HCT116 (cell line): ENCODE measurements around the gene ABTB1. TPM values are rescaled to one million over a fixed set of nuclear protein-coding genes. Genes with fewer than 3 reads are reported as not detected.

Experiments used
- ATAC-seq: fragments of 200-7000 bp; cut with Tn5 transposase; 2 replicates; pipeline ENCODE4 v1.9.1; 2020; ENCODE audit warnings: mild to moderate bottlenecking, moderate library complexity
- BruUV-seq: library from RNA; stranded (reverse); fragments of 400-500 nt; replicated peaks from 2 replicates; lab custom pipeline; 2021; lab: Mats Ljungman, UMichigan
- CTCF ChIA-PET: fragments of 300-600 bp; sonication (Branson Sonifier 250); formaldehyde crosslinking; loops from one replicate; lab custom pipeline; 2021; ENCODE audit warnings: antibody characterized with exemption; lab: Charles Lee
- POLR2A ChIA-PET: fragments of 300-600, 350-600 bp; sonication (Branson Sonifier 250); formaldehyde crosslinking; loops from one replicate; lab custom pipeline; 2021; ENCODE audit warnings: antibody characterized with exemption; lab: Charles Lee
- RAD21 ChIA-PET, 2 experiments: fragments of 300-600 bp; sonication (Branson Sonifier 250); formaldehyde crosslinking; loops; one replicate each; lab custom pipeline; 2023; ENCODE audit warnings: low total read pairs in 2 of 2; ENCODE audit not compliant: uncharacterized antibody in 2 of 2, unreplicated experiment in 2 of 2, low non-redundant PET in 1 of 2; lab: Charles Lee
- DNase-seq: peaks from one replicate; pipeline ENCODE4 v3.0.0-alpha.2; 2010; ENCODE audit warnings: low read depth, low spot score
- H2AFZ ChIP-seq: fragments of 200-600 bp; shearing (Covaris generic), sonication (generic); 2 replicates; pipeline ENCODE4 v1.6.1; 2017; ENCODE audit warnings: low read depth, mixed run types, mixed read lengths, antibody characterized with exemption, low read length; ENCODE audit not compliant: poor library complexity, severe bottlenecking
- H3K27ac ChIP-seq: 2 replicates; pipeline ENCODE4 v1.5.1; 2012; ENCODE audit warnings: low read depth, low read length
- H3K27me3 ChIP-seq: fragments of 200-600 bp; sonication (generic); 2 replicates; pipeline ENCODE4 v1.6.1; 2016; ENCODE audit warnings: mixed run types, low read length, mixed read lengths; ENCODE audit not compliant: insufficient read depth
- H3K36me3 ChIP-seq, 2 experiments: fragments of 200-500 bp in 1 of 2; fragments of 200-600 bp in 1 of 2; sonication (Bioruptor generic) in 1 of 2; sonication (generic) in 1 of 2; 2 replicates each; pipeline versions ENCODE4 v1.5.1 to v1.6.1; 2014 to 2016; ENCODE audit warnings: low read length in 2 of 2, inconsistent platforms in 1 of 2, mixed read lengths in 1 of 2, mixed run types in 1 of 2; ENCODE audit not compliant: insufficient read depth in 2 of 2, control insufficient read depth in 1 of 2
- H3K4me1 ChIP-seq, 2 experiments: fragments of 200-600 bp in 1 of 2; sonication (generic) in 1 of 2; 2 replicates each; pipeline versions ENCODE4 v1.5.1 to v1.6.1; 2012 to 2017; ENCODE audit warnings: low read length in 2 of 2, inconsistent platforms in 1 of 2, mild to moderate bottlenecking in 1 of 2, mixed read lengths in 1 of 2, mixed run types in 1 of 2, moderate library complexity in 1 of 2; ENCODE audit not compliant: insufficient read depth in 2 of 2, control insufficient read depth in 1 of 2
- H3K4me2 ChIP-seq: fragments of 200-600 bp; sonication (generic); 2 replicates; pipeline ENCODE4 v1.6.1; 2017; ENCODE audit warnings: mixed run types, low read length, mixed read lengths
- H3K4me3 ChIP-seq, 2 experiments: fragments of 200-600 bp in 1 of 2; sonication (generic) in 1 of 2; replicated peaks in 1 of 2; 2 replicates each; pipeline ENCODE4 v1.5.1; 2011 to 2016; ENCODE audit warnings: low read length in 2 of 2, control low read depth in 1 of 2, low read depth in 1 of 2, mild to moderate bottlenecking in 1 of 2, mixed read lengths in 1 of 2, mixed run types in 1 of 2
- H3K79me2 ChIP-seq: fragments of 200-600 bp; sonication (generic); 2 replicates; pipeline ENCODE4 v1.6.1; 2017; ENCODE audit warnings: mild to moderate bottlenecking, mixed run types, low read length, moderate library complexity, mixed read lengths; ENCODE audit not compliant: insufficient read depth
- H3K9ac ChIP-seq: fragments of 200-600 bp; sonication (generic); 2 replicates; pipeline ENCODE4 v1.6.1; 2016; ENCODE audit warnings: low read length, mixed read lengths
- H3K9me2 ChIP-seq: fragments of 200-600 bp; sonication (generic), shearing (Covaris generic); 2 replicates; pipeline ENCODE4 v1.6.1; 2017; ENCODE audit warnings: mixed run types, mild to moderate bottlenecking, moderate library complexity; ENCODE audit not compliant: insufficient read depth
- H3K9me3 ChIP-seq, 2 experiments: fragments of 200-500 bp in 1 of 2; fragments of 200-600 bp in 1 of 2; sonication (Bioruptor generic) in 1 of 2; sonication (generic) in 1 of 2; 2 replicates each; pipeline ENCODE4 v1.6.1; 2014 to 2017; ENCODE audit warnings: low read length in 2 of 2, mixed read lengths in 2 of 2, inconsistent platforms in 1 of 2, low read depth in 1 of 2, mild to moderate bottlenecking in 1 of 2, mixed run types in 1 of 2, moderate library complexity in 1 of 2; ENCODE audit not compliant: control insufficient read depth in 1 of 2, insufficient read depth in 1 of 2
- H4K20me1 ChIP-seq: fragments of 200-600 bp; sonication (generic), shearing (Covaris generic); 2 replicates; pipeline ENCODE4 v1.6.1; 2017; ENCODE audit warnings: mixed run types, mild to moderate bottlenecking, moderate library complexity; ENCODE audit not compliant: insufficient read depth
- CBX3 ChIP-seq: IDR thresholded peaks from 2 replicates; pipeline ENCODE4 v1.6.1; 2012; ENCODE audit warnings: low read depth
- ELF1 ChIP-seq: IDR thresholded peaks from 2 replicates; pipeline ENCODE4 v1.6.1; 2012; ENCODE audit warnings: low read depth, borderline replicate concordance
- FOSL1 ChIP-seq: IDR thresholded peaks from 2 replicates; pipeline ENCODE4 v1.6.1; 2012; ENCODE audit warnings: low read depth
- JUND ChIP-seq: IDR thresholded peaks from 2 replicates; pipeline ENCODE4 v1.6.1; 2012
- REST ChIP-seq: IDR thresholded peaks from 2 replicates; pipeline ENCODE4 v1.6.1; 2012; ENCODE audit warnings: low read depth
- SP1 ChIP-seq: IDR thresholded peaks from 2 replicates; pipeline ENCODE4 v1.6.1; 2012; ENCODE audit warnings: low read depth
- YY1 ChIP-seq: IDR thresholded peaks from 2 replicates; pipeline ENCODE4 v1.6.1; 2011; ENCODE audit warnings: low read length, low read depth, moderate library complexity, mild to moderate bottlenecking; ENCODE audit not compliant: insufficient replicate concordance; ENCODE audit errors: extremely low read depth
- intact Hi-C: fragments of 100-400 bp; cut with micrococcal nuclease; formaldehyde crosslinking; loops from 2 replicates; pipeline ENCODE4 v1.10.0; 2022
- total RNA-seq: library from RNA; stranded (reverse); gene quantifications from one replicate; pipeline ENCODE4 v1.2.1, GENCODE V29; 2021; ENCODE audit not compliant: unreplicated experiment
- TF ChIP-seq, protein P1 (sequence below): IDR thresholded peaks from 2 replicates; pipeline ENCODE4 v1.6.1; 2011; ENCODE audit warnings: mild to moderate bottlenecking, low read length, moderate library complexity; ENCODE audit not compliant: insufficient replicate concordance; ENCODE audit errors: extremely low read depth

The ABTB1 gene
- total RNA-seq, 1 experiment from 2014 or later = 19.4 TPM

- Histone ChIP-seq H3K9me2 (no peaks in the 10 kb centered on the region), H3K27ac (no peak overlapping the region), H3K9me3 (no peaks in the 10 kb centered on the region), H3K36me3 (no peaks in the 10 kb centered on the region), H3K4me2 (no peak overlapping the region), H3K4me1 (peaks cover 0 to 4% of the 10 kb centered on the region in 2 experiments; a peak in 1 of 4 replicates), H3K79me2 (no peaks in the 10 kb centered on the region), H3K4me3 (no peak overlapping the region), H3K27me3 (peaks cover 21% of the 10 kb centered on the region), H2AFZ (no peak overlapping the region), H4K20me1 (no peaks in the 10 kb centered on the region), H3K9ac (no peak overlapping the region)
- intact Hi-C loops = no loop called here
- TF ChIP-seq JUND = no peak
- no peak for TF ChIP-seq YY1
- TF ChIP-seq, protein P1, sequence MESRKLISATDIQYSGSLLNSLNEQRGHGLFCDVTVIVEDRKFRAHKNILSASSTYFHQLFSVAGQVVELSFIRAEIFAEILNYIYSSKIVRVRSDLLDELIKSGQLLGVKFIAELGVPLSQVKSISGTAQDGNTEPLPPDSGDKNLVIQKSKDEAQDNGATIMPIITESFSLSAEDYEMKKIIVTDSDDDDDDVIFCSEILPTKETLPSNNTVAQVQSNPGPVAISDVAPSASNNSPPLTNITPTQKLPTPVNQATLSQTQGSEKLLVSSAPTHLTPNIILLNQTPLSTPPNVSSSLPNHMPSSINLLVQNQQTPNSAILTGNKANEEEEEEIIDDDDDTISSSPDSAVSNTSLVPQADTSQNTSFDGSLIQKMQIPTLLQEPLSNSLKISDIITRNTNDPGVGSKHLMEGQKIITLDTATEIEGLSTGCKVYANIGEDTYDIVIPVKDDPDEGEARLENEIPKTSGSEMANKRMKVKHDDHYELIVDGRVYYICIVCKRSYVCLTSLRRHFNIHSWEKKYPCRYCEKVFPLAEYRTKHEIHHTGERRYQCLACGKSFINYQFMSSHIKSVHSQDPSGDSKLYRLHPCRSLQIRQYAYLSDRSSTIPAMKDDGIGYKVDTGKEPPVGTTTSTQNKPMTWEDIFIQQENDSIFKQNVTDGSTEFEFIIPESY = no peak
- TF ChIP-seq REST = no peak
- TF ChIP-seq CBX3 = no peak
- TF ChIP-seq SP1 = no peak
- TF ChIP-seq FOSL1 = no peak
- no peak for TF ChIP-seq ELF1
- ChIA-PET RAD21 (no interaction called here), POLR2A (no interaction called here), CTCF (no interaction called here)
- ATAC-seq (no peak), DNase-seq (no peak)
- no TSS peak for BruUV-seq
Measured at GRCh38 chr3:127630811-127631714, 41.7 kb upstream of the ABTB1 start.
